ENCODE measurements around the gene RAPGEF6.

RAPGEF6 gene

GRCh38 chr5:131536850-131537448 lies 98.1 kb downstream of the RAPGEF6 start:
- no peak for FAIRE-seq

- FAIRE-seq, result no peak
These were observed 98.7 kb downstream of the RAPGEF6 start for GRCh38 chr5:131536211-131536826.

DNA sequence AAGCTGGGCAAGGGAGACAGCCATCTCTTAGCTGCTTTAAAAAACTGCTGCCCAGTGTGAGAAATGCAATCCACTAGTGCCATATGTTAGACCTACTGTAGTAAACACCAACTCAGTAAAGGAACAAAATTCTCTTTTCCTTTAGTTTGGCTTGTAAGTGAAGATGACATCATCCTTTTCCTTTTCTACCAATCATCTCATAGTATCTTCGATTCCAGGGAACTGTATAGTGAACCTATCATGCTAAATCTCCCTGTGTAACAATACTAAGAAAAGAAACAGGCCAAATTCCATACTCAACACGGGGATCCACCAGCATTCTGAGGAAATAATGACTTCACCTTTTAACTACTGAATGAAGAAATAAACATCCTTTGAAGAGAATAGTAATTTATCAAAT lies 100.1 kb downstream of the RAPGEF6 start:
- no peak for FAIRE-seq

DNA sequence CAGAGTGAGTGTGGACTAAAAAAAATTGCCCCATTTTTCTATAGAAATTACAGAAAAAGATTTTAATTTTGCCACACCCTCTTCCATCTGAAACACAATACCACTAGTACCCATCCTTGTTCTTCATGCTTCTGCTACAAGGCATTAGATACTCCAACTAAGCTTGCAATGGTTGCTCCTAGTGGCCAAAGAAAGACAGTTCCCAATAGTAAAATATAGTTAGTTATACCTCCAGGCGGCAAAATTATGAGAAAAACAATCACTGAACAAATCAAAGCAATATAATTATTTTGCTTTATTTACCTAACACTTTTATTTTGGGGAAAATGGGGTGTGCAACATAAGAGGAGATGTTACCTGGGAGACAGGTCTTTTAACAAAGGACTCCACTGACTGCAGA lies 101.2 kb downstream of the RAPGEF6 start:
- no peak for FAIRE-seq

GRCh38 chr5:131532031-131532640 lies 102.9 kb downstream of the RAPGEF6 start:
- FAIRE-seq, result no peak

DNA sequence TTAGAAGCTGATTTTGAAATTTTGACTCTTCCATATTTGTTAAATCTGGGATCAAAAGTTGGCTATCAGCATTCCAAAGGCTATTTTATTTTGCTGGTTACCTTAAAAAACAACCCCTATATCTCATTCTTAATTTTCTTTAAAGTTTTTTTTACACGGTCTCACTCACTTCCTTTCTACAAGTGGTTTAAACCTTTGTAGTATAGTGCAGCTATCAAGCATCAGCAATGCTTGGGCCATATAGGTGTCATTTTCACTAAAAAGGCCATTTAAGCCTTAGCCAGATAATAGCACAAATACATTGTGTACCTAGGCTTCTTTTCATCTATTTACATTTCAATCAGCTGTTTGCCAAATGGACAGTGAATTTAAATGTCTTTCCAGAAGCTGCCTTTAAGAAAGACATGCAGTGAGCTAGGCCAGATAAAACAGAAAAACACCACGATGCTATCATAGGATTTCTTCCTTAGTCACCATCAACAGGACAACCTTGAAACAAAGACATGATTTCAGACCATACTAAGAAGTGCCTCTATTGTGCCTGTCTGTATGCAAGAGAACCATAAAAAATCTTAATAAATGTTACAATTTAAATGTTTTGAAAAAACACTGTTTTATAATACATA lies 104.2 kb downstream of the RAPGEF6 start:
- no peak for FAIRE-seq

GRCh38 chr5:131528682-131529081 lies 106.3 kb downstream of the RAPGEF6 start:
- no peak for FAIRE-seq

DNA sequence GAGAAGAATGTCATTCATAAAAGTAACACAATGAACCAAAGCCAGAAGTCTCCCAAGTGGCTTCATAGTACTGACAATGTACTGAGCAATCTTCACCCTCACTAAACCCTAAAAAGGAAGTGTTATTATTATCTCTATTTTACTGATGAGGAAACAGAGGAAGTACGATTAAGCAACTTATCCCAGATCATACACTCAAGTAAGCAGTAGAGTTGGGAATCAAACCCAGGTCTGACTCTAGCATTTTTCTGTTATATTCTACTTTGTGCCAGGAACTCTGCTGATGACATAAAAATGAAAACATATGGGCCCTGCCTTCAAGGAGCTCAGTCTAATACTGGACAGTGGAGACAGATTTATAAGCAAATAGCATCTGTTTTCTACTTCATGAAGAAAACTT lies 109.2 kb downstream of the RAPGEF6 start:
- no peak for FAIRE-seq

DNA sequence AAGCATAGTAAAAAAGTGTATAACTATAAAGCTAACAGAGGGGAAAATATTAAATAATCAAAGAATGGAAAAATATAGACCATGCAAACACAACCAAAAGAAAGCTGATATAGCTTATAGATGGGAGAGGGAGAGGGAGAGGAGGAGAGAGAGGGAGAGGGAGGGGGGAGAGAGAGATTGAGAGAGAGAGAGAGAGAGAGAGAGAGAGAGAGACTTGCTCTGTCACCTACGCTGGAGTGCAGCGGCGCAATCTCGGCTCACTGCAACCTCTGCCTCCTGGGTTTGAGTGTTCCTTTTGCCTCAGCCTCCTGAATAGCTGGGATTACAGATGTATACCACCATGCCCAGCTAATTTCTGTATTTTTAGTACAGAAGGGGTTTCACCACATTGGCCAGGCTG lies 110.6 kb downstream of the RAPGEF6 start:
- no peak for FAIRE-seq

DNA sequence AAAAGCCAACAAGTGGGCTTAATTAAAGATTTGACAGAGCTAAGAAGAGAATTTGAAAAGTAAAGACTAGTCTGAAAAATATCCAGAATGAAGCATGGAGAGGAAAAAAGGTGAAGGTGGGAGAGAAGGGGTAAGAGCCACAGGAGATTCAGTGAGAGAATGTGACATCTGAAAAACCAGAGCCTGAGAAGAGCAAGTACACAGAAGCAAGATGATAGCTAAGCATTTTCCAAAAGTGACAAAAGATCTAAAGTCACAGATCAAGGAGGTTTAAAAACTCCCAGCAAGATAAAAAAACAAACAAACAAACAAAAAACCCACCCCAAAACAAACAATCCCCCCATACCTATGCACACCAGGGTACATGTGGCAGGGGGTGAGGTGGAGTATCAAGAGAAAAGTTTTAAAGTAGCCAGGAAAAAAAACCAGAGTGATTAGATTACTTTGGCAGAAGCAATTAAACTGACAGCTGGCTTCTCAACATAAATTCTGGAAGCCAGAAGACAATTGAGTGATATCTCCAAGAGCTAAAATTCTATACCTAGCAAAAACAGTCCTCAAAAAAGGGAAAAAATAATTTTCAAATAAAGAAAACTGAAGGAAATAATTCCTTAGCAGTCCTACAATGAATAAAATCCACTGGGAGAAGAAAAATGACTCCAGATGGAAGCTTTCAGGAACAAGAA lies 111.4 kb downstream of the RAPGEF6 start:
- no peak for FAIRE-seq

DNA sequence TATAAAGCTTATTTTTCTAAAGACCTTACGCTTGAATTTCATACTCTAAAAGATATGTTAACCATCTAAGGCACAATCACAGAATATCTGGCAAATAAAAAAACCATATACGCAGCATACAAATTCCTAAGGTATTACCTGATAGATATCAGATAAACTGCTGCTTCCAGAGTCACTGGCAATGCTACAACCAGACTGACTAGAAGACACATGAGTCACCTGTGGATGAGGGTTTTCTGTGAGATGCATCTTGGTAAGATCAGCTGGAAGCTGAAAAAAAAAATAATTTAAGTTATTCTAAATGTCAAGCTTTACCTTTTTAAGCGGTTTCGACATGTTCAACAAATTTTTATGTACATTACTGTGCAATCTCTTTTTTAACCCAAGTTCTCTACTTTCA lies 113.8 kb downstream of the RAPGEF6 start:
- FAIRE-seq, result no peak

GRCh38 chr5:131515348-131515747 lies 119.7 kb downstream of the RAPGEF6 start:
- no peak for FAIRE-seq

DNA sequence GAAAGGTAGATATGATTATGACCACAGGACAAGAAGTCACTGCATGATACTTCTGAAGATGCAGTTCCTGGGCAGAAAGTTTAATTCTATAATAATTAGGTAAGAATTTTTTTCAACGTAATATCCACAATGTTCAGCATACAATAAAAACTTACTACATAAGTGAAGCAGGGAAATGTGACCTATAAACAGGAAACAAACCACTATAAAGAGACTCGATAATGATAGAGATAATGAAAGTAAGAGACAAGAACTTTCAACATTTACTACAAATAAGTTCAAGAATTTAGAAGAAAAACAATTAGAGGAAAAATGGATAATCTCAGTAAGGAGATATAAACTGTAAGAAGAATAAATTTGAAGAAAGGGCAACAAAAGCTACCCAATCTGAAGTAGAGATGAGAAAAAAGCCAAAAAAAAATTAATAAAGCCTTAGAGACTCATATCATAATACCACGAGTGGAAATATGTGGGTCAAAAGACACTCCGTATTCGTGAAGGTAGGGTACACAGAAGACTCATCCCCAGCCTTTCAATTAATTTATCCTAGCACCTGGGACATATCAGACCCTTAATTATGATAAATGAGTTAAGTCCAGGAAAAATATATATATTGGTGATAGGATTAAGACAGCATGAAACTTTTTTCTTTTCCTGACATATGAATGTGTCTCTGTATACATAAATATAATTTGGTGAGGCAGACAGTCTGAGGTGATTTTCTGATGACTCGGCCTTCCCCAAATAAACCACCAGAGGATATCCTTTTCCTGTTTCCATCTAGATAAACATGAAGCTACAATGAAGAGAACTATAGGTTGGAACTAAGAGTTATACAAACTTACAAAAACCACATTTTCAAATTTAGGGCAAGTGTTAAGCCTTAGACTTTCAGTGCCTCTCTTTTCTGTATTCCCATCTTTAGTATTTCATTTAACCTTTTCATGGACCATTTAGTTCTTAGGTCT lies 120.4 kb downstream of the RAPGEF6 start:
- FAIRE-seq, result peak; percentile 69

GRCh38 chr5:131513780-131514179 lies 121.2 kb downstream of the RAPGEF6 start:
- FAIRE-seq, result no peak

DNA sequence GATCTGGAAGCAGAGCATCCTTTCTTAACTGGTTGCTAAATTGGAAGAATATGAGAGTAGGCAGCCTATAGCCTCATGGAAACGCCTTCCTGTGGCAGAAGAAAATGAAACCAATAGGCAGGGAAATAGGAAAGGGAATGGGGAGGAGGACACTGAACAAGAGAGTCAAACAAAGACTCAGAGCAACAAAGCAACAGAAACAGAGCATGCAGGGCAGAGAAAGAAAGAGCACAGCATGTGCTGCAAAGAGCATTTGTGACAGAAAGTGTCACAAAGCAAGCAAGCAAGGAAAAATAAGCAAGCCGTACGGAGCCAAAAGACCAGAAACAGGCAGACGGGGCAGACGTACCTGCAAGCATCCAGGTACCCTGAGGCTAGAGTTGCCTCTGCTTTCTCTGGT lies 123.1 kb downstream of the RAPGEF6 start:
- FAIRE-seq, result no peak

GRCh38 chr5:131509801-131510200 lies 125.2 kb downstream of the RAPGEF6 start:
- no peak for FAIRE-seq

GRCh38 chr5:131505237-131505908 lies 129.7 kb downstream of the RAPGEF6 start:
- FAIRE-seq, result no peak

GRCh38 chr5:131496400-131496713 lies 138.7 kb downstream of the RAPGEF6 start:
- no peak for FAIRE-seq

DNA sequence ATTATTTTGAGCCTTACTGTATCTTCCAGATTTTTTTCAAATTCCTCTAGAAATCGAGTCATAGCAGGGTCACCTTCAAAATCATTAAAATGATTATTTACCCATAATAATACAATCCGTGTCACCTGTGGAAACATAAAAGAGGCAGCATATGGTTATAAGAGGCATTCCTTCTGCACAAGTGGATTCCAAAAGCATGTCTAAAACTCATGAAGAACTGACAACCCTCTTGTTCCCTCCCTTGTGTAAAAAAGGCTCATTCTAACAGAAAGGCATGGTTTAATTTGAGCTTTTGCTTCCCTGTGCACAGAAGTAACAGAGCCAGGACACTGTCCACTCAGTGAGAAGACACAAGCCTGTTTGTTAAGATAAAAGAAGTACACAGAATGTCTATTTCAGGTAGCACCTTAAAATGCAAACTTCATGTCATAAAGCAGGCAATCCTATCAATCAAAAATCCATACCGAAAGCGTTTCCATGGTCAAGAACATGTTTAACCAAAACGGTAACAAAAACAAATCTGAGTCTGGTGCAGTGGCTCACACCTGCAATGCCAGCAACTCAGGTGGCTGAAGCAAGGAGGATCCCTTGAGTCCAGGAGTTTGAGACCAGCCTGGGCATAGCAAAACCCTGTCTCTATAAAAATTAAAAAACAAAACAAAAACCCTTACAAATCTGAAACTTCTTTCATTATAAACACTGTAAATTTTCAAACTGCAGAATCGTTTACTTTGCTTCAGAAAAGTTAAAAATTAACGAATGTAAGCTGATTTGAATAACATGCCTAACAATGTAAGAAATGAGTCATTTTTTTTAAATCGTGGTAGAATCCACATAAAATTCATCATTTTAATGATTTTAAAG lies 139.3 kb downstream of the RAPGEF6 start:
- peak; percentile 33 for FAIRE-seq

DNA sequence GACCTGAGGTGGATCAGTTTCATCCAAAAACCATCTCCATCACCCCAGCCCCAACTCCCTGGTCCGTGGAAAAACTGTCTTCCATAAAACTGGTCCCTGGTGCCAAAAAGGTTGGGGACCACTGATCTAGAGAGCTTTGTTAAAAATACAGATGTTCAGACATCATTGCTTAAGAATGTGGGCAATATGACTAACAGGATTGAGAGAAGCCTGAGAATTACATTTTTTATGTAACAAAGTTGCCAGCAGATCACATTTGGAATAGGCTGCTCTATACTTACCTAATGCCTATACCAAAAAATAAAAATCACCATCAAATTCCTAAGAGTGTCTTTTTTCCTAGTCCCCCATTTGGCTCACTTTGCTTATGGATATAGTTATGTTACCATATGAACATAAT lies 143.3 kb downstream of the RAPGEF6 start:
- FAIRE-seq, result no peak

DNA sequence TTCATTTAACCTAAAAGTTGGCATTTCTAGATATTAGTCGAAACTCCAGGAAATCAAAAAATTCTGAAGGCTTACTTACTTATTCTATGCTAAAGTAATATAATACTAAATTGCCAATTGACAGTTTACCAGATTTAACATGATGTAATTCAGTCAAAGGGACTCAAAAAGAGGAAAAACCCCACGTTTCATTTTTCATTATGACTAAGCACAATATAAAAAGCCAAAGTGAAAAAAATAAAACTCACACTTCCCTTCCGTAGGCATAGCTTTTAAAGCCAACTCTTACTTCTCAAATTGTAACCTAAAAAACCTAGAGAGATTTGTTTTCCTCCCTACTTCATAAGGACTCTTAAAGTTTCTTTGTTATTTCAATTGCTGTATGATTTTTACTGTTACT lies 146.6 kb downstream of the RAPGEF6 start:
- FAIRE-seq, result no peak
